DMS53 treated with DMSO at 0.1 percent for 48 hours (cell line): ENCODE results near the gene TNFSF9.
"Not testable (repeated sequence)": the region's sequence is repeated elsewhere in the genome, so short reads cannot be mapped to it uniquely, and the experiment has no call there.

Experiments
- DNase-seq: peaks from one replicate; lab custom pipeline; 2025; ENCODE audit not compliant: unreplicated experiment; lab: John Stamatoyannopoulos, UW

The TNFSF9 gene

DNA sequence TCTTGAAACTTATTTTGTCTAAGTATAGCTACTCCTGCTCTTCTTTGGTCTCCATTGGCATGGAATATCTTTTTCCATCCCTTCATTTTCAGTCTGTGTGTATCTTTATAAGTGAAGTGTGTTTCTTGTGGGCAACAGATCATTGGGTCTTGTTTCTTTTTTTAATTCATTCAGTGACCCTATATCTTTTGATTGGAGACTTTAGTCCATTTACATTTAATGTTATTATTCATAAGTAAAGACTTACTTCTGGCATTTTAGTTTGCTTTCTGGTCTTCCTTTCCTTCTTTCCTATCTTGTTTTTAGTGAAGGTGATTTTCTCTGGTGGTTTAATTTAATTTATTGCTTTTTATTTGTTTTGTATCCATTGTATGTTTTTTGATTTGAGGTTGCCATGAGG, 40.3 kb downstream of the TNFSF9 start:
- DNase-seq = no peak

GRCh38 chr19:6572217-6572616, 41.4 kb downstream of the TNFSF9 start:
- no peak for DNase-seq

GRCh38 chr19:6573350-6573749, 42.5 kb downstream of the TNFSF9 start:
- no peak for DNase-seq

DNA sequence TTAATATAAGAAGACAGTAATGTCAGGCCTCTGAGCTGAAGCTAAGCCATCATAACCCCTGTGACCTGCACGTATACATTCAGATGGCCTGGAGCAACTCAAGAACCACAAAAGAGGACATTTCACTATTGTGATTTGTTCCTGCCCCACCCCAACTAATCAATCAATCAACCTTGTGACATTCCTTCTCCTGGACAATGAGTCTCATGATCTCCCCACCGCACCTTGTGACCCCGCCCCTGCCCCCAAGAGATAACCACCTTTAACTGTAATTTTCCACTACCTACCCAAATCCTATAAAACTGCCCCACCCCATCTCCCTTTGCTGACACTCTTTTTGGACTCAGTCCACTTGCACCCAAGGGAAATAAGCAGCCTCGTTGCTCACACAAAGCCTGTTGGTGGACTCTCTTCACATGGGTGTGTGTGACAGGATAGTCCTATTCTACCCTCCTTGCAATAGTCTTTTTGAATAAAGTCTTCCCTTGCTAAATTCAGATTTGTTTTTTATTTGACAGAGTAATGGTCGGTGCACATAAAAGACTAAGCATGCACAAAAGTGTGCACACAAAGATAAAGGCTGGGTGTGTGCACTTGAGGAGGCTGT, 46.1 kb downstream of the TNFSF9 start:
- DNase-seq = no peak

- no peak for DNase-seq
These were observed 46.8 kb downstream of the TNFSF9 start for GRCh38 chr19:6577476-6578125.

DNA sequence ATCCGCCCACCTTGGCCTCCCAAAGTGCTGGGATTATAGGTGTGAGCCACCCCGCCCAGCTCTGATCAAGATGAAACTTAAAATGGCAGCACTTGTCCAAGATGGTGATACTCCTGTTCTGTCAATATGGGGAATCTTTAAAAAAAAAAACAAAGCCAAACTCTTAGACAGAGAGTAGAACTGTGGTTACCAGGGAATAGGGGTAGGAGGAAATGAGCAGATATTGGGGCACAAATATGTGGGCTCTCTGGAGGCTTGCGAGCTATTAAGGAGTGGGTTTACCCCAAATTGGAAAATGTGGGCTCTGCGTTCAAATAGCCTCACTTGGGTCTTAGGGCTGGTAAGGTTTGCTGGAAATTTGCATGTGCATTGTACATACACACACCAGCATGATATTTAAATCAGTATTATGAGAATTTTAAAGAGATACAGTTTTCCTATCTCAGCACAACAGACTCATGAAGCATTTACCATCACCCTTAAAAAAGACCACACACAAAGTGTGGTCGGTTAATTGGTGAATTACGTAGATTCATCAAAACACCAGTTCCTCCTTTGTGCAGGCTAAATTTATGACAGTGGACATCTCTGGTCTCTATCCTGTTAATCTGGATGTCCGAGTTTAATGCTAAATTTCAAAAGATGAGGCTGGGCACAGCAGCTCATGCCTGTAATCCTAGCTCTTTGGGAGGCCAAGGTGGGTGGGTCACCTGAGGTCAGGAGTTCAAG, 48.8 kb downstream of the TNFSF9 start:
- DNase-seq = no peak

DNA sequence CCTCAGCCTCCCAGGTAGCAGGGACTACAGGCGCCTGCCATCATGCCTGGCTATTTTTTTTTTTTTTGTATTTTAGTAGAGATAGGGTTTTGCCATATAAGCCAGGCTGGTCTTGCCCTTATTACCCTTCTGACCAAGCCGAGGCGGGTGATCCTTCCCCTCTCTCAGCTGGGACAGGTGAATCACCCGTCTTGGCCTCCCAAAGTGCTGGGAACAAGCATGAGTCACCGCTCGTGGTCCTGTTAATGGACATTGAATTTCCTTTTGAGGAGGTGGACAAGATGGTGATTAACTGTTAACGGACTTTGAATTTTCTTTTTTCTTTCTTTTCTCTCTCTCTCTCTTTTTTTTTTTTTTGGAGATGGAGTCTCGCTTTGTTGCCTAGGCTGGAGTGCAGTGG, 49.5 kb downstream of the TNFSF9 start:
- DNase-seq = no peak

GRCh38 chr19:6582515-6583484, 52.0 kb downstream of the TNFSF9 start:
- not testable (repeated sequence) for DNase-seq
